ENCODE results near the gene PIP5K1B. TPM values are rescaled to one million over a fixed set of nuclear protein-coding genes. Genes with fewer than 3 reads are reported as not detected.
"Not testable (repeated sequence)": the region's sequence is repeated elsewhere in the genome, so short reads cannot be mapped to it uniquely, and the experiment has no call there.

The PIP5K1B gene
- total RNA-seq, 2 experiments from 2014 or later = 1.5 to 2.3 TPM

GRCh38 chr9:69040646-69041045 is 335.6 kb downstream of the PIP5K1B start:
- Mint-ChIP-seq H3K9me3 (no peaks in the 10 kb centered on the region), H3K4me1 (peaks cover 44% of the 10 kb centered on the region), H3K4me3 (no peak overlapping the region), H3K36me3 (ENCODE audit: low read depth) (peaks cover 17% of the 10 kb centered on the region), H3K27me3 (no peaks in the 10 kb centered on the region), H3K27ac (no peak overlapping the region)
- POLR2A ChIA-PET = no interaction called here
- no peak for DNase-seq
- CTCF ChIA-PET = no interaction called here

DNA sequence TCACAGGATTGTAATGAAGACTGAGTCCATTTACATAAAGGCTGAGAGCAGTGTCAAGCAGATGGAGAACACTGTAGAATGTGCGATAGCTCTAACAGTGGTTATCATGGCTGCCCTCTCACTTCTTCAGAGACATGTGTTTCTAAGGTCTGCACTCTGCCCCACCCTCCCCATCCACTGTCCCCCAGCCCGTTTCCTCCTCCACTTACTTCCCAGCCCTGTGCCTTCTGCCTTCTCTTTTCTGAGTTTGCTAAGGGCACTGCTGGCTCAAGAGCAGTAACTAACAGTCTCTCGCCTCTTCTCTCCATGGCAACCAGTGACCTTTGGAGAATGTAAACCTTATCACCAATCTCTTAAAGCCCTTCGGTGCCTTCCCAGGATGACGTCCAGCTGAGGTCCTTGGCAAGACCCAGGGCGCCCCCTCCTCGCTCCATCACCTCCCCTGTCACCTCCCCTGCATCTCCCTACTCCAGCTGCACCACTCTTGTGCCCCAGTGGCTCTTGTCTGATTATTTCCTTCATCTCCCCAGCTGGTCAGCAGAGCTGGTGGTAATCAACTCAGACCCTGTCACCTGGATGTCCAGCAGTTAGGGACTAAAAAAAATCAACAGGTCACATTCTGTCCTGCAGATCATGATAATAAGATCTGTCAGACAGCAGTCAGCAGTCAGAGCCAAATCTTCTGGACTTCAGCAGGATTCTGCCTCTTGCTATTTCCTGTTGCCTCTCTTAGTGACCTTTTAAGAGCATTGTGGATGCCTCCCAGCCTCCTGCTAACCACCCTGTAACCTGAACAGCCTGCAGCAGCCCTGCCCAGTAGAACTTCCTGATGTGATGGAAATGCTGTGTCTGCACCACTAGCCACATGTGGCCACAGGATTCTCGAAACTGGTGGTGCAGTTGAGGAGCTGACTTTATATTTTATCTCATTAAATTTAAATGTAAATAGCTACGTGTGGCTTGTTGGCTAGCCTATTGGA is 339.5 kb downstream of the PIP5K1B start:
- peak; percentile 68 for DNase-seq
- Mint-ChIP-seq H3K9me3 (no peaks in the 10 kb centered on the region), H3K4me1 (peaks cover 48% of the 10 kb centered on the region), H3K27me3 (no peaks in the 10 kb centered on the region), H3K36me3 (ENCODE audit: low read depth) (peaks cover 33% of the 10 kb centered on the region), H3K27ac (peak overlapping the region; percentile 71), H3K4me3 (no peak overlapping the region)
- ChIA-PET POLR2A (interaction anchor here (0.8 to 3.8 kb wide), 5 partner anchors 9 to 124 kb away, joined by 3 to 20 read pairs (median 4); partner anchors contain the start of gene FXN), CTCF (interaction anchor here (0.6 to 2.6 kb wide), 7 partner anchors 9 to 152 kb away, joined by 3 to 16 read pairs (median 4); partner anchors contain the start of gene FXN)

DNA sequence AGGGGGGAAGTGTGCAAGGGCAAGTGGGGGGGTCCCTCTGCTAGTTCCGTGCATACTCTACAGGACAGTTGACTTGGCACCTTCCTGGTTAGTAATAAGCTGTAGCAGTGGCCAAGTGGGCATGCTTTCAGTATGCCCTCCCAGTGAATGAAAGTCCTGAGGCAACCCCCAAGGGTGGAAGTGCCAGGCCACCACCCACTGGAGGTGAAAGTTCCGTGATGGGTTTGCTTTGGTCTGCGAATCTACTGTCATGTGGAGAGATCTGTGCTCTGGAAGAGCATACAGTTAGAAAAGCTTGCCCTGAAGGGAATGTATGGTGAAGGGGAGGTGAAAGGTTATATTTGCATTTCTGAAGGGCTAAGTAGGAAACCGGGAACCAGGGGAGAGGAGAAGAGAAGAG is 340.8 kb downstream of the PIP5K1B start:
- Mint-ChIP-seq H3K9me3 (no peaks in the 10 kb centered on the region), H3K4me1 (peaks cover 48% of the 10 kb centered on the region), H3K27me3 (no peaks in the 10 kb centered on the region), H3K4me3 (no peak overlapping the region), H3K27ac (peak overlapping the region; percentile 12), H3K36me3 (ENCODE audit: low read depth) (peaks cover 36% of the 10 kb centered on the region)
- POLR2A ChIA-PET = interaction anchor here (3.8 kb wide), 1 partner anchor 10 kb away, joined by 20 read pairs; the partner anchor contains the start of gene FXN
- CTCF ChIA-PET = interaction anchor here (0.7 to 2.6 kb wide), 5 partner anchors 9 to 112 kb away, joined by 3 to 16 read pairs (median 4); partner anchors contain the start of gene FXN
- DNase-seq = no peak

GRCh38 chr9:69046723-69047122 is 341.7 kb downstream of the PIP5K1B start:
- peaks cover 36% of the 10 kb centered on the region for H3K36me3 Mint-ChIP-seq (ENCODE audit: low read depth)
- H3K9me3 Mint-ChIP-seq = no peaks in the 10 kb centered on the region
- H3K27me3 Mint-ChIP-seq = no peaks in the 10 kb centered on the region
- peaks cover 48% of the 10 kb centered on the region for H3K4me1 Mint-ChIP-seq
- CTCF ChIA-PET = interaction anchor here (2.3 kb wide), 1 partner anchor 146 kb away, joined by 10 read pairs; no protein-coding TSS in a partner anchor
- POLR2A ChIA-PET = interaction anchor here (1.2 kb wide), 1 partner anchor 11 kb away, joined by 6 read pairs; the partner anchor contains the start of gene FXN
- no peak overlapping the region for H3K27ac Mint-ChIP-seq
- DNase-seq = no peak
- H3K4me3 Mint-ChIP-seq = no peak overlapping the region

GRCh38 chr9:69047371-69047770 is 342.3 kb downstream of the PIP5K1B start:
- CTCF ChIA-PET = interaction anchor here (2.3 to 2.5 kb wide), 2 partner anchors 12 to 145 kb away, joined by 10 to 11 read pairs; partner anchors contain the start of gene FXN
- no peak for DNase-seq
- no peaks in the 10 kb centered on the region for H3K9me3 Mint-ChIP-seq
- H3K27ac Mint-ChIP-seq = peak overlapping the region; percentile 14
- POLR2A ChIA-PET = interaction anchor here (0.6 to 1.2 kb wide), 4 partner anchors 12 to 479 kb away, joined by 3 to 6 read pairs (median 4); partner anchors contain the start of genes FXN and TJP2
- no peak overlapping the region for H3K4me3 Mint-ChIP-seq
- no peaks in the 10 kb centered on the region for H3K27me3 Mint-ChIP-seq
- peaks cover 48% of the 10 kb centered on the region for H3K4me1 Mint-ChIP-seq
- H3K36me3 Mint-ChIP-seq (ENCODE audit: low read depth) = peaks cover 33% of the 10 kb centered on the region

GRCh38 chr9:69049094-69049493 is 344.1 kb downstream of the PIP5K1B start:
- peaks cover 36% of the 10 kb centered on the region for H3K4me1 Mint-ChIP-seq
- CTCF ChIA-PET = interaction anchor here (0.8 to 2.5 kb wide), 3 partner anchors 13 to 144 kb away, joined by 3 to 11 read pairs (median 7); partner anchors contain the start of gene FXN
- no peaks in the 10 kb centered on the region for H3K27me3 Mint-ChIP-seq
- H3K4me3 Mint-ChIP-seq = no peak overlapping the region
- DNase-seq = no peak
- POLR2A ChIA-PET = no interaction called here
- H3K36me3 Mint-ChIP-seq (ENCODE audit: low read depth) = peaks cover 29% of the 10 kb centered on the region
- H3K27ac Mint-ChIP-seq = no peak overlapping the region
- H3K9me3 Mint-ChIP-seq = no peaks in the 10 kb centered on the region

DNA sequence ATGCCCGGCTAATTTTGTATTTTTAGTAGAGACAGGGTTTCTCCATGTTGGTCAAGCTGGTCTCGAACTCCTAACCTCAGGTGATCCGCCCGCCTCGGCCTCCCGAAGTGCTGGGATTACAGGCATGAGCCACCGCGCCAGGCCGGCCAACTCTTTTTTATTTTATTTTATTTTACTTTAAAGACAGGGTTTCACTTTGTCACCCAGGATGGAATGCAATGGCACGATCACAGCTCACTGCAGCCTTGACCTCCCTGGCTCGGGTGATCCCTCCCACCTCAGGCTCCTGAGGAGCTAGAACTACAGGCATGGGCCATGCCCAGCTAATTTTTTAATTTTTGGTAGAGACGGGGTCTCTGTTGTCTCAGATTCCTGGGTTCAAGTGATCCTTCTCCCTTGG is 345.9 kb downstream of the PIP5K1B start:
- Mint-ChIP-seq H3K36me3 (ENCODE audit: low read depth) (peaks cover 23% of the 10 kb centered on the region), H3K4me1 (peaks cover 19% of the 10 kb centered on the region)
- not testable (repeated sequence) for H3K4me3 Mint-ChIP-seq, DNase-seq, H3K27ac Mint-ChIP-seq, H3K9me3 Mint-ChIP-seq, H3K27me3 Mint-ChIP-seq
- CTCF ChIA-PET = interaction anchor here (11.7 kb wide), 1 partner anchor 142 kb away, joined by 161 read pairs; no protein-coding TSS in a partner anchor
- POLR2A ChIA-PET = interaction anchor here (0.7 kb wide), 1 partner anchor 51 kb away, joined by 3 read pairs; no protein-coding TSS in a partner anchor

GRCh38 chr9:69054989-69055388 is 349.9 kb downstream of the PIP5K1B start:
- Mint-ChIP-seq H3K27me3 (no peaks in the 10 kb centered on the region), H3K4me1 (peaks cover 12% of the 10 kb centered on the region), H3K36me3 (ENCODE audit: low read depth) (peaks cover 28% of the 10 kb centered on the region), H3K27ac (no peak overlapping the region), H3K9me3 (no peaks in the 10 kb centered on the region), H3K4me3 (no peak overlapping the region)
- no peak for DNase-seq
- ChIA-PET POLR2A (interaction anchor here (1.2 kb wide), 1 partner anchor 10 kb away, joined by 4 read pairs; no protein-coding TSS in a partner anchor), CTCF (interaction anchor here (0.7 to 11.7 kb wide), 12 partner anchors 10 to 367 kb away, joined by 3 to 161 read pairs (median 5); partner anchors contain the start of gene FXN)

- CTCF ChIA-PET = interaction anchor here (0.7 to 11.7 kb wide), 5 partner anchors 21 to 665 kb away, joined by 4 to 161 read pairs (median 5); partner anchors contain the start of gene FXN
- POLR2A ChIA-PET = interaction anchor here (1.2 kb wide), 1 partner anchor 137 kb away, joined by 3 read pairs; no protein-coding TSS in a partner anchor
- Mint-ChIP-seq H3K9me3 (no peaks in the 10 kb centered on the region), H3K27ac (no peak overlapping the region), H3K27me3 (no peaks in the 10 kb centered on the region), H3K4me1 (peaks cover 18% of the 10 kb centered on the region), H3K36me3 (ENCODE audit: low read depth) (peaks cover 30% of the 10 kb centered on the region), H3K4me3 (no peak overlapping the region)
- no peak for DNase-seq
Measured at GRCh38 chr9:69056191-69056815, 351.3 kb downstream of the PIP5K1B start.

DNA sequence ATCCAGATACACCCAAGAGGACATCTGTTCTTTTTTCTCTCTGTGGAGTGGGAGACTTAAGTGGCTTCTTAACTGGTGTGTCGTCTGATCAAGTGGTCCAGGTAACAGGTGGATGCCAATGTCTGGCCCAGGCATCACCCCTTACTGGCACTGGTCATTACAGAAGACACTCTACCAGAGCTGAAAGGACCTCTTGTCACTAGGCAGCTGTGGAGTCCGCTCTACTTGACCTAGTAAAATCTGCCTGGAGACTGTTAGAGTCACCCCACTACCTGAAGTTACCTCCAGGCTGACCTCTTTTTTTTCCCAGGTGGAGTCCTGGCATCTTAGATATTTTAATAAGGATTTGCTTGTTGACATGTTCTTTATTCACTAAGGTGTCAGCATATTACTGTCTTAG is 353.1 kb downstream of the PIP5K1B start:
- POLR2A ChIA-PET = no interaction called here
- CTCF ChIA-PET = interaction anchor here (1.4 to 11.7 kb wide), 2 partner anchors 22 to 135 kb away, joined by 4 to 161 read pairs; partner anchors contain the start of gene FXN
- H3K4me3 Mint-ChIP-seq = no peak overlapping the region
- no peaks in the 10 kb centered on the region for H3K9me3 Mint-ChIP-seq
- H3K4me1 Mint-ChIP-seq = peaks cover 18% of the 10 kb centered on the region
- H3K36me3 Mint-ChIP-seq (ENCODE audit: low read depth) = peaks cover 30% of the 10 kb centered on the region
- H3K27ac Mint-ChIP-seq = no peak overlapping the region
- H3K27me3 Mint-ChIP-seq = no peaks in the 10 kb centered on the region
- no peak for DNase-seq

All from activated CD4-positive, alpha-beta memory T cell treated with anti-CD3 and anti-CD28 coated beads, Interleukin-2, amount 10 ng/mL, durations not matched to agents 7 days and 5 days (primary cell).